ENCODE measurements around the gene HECTD3.
"Not testable (repeated sequence)": the region's sequence is repeated elsewhere in the genome, so short reads cannot be mapped to it uniquely, and the experiment has no call there.

GRCh38 chr1:45001576-45001975 lies 9.5 kb downstream of the HECTD3 start:
- TF ChIP-seq CTCF (IDR thresholded peaks at IDR 0.05; ENCODE audit: insufficient read depth, low read length, poor library complexity, severe bottlenecking); EZH2phosphoT487 (conservative IDR thresholded peaks at IDR 0.05; ENCODE audit: low read length): not testable (repeated sequence)

Measured in SU-DHL-6 (cell line).